Erythroblast (primary cell): ENCODE measurements around the gene MAML2.

Experiments used
- GATA1 ChIP-seq: IDR thresholded peaks from 2 replicates; pipeline ENCODE4 v1.6.1; 2011; ENCODE audit warnings: low read depth, mild to moderate bottlenecking, control low read depth, low read length, moderate library complexity
- POLR2A ChIP-seq: IDR thresholded peaks from 2 replicates; pipeline ENCODE4 v1.6.1; 2011; ENCODE audit warnings: mild to moderate bottlenecking, low read length

- no peak for TF ChIP-seq POLR2A
- no peak for TF ChIP-seq GATA1
These were observed 75.4 kb downstream of the MAML2 start for GRCh38 chr11:96267496-96268032.
